HG02884 (cell line): Measurements from ENCODE around the gene RAB3GAP1.

ENCODE experiments used
- ATAC-seq: cut with Tn5 transposase; IDR thresholded peaks from one replicate; pipeline ENCODE4 v1.9.1; 2021; ENCODE audit warnings: mild to moderate bottlenecking, moderate library complexity; ENCODE audit not compliant: unreplicated experiment

RAB3GAP1 gene

GRCh38 chr2:135162377-135162776 lies 110.3 kb downstream of the RAB3GAP1 start:
- ATAC-seq: no peak

GRCh38 chr2:135162786-135163185 lies 110.7 kb downstream of the RAB3GAP1 start:
- ATAC-seq: no peak

GRCh38 chr2:135163306-135163705 lies 111.2 kb downstream of the RAB3GAP1 start:
- ATAC-seq: no peak

- ATAC-seq: no peak
These were observed 111.8 kb downstream of the RAB3GAP1 start for GRCh38 chr2:135163901-135164300.

GRCh38 chr2:135164431-135164830 lies 112.3 kb downstream of the RAB3GAP1 start:
- no peak for ATAC-seq

GRCh38 chr2:135167273-135167672 lies 115.2 kb downstream of the RAB3GAP1 start:
- no peak for ATAC-seq

- ATAC-seq: no peak
These were observed 116.2 kb downstream of the RAB3GAP1 start for GRCh38 chr2:135168204-135168856.

- no peak for ATAC-seq
These were observed 118.0 kb downstream of the RAB3GAP1 start for GRCh38 chr2:135169900-135170753.

- ATAC-seq: no peak
These were observed 122.1 kb downstream of the RAB3GAP1 start for GRCh38 chr2:135174049-135174809.

GRCh38 chr2:135174810-135175093 lies 122.7 kb downstream of the RAB3GAP1 start:
- ATAC-seq: no peak

- no peak for ATAC-seq
These were observed 123.1 kb downstream of the RAB3GAP1 start for GRCh38 chr2:135175177-135175576.

- ATAC-seq: no peak
These were observed 127.6 kb downstream of the RAB3GAP1 start for GRCh38 chr2:135179689-135180088.

- no peak for ATAC-seq
These were observed 130.1 kb downstream of the RAB3GAP1 start for GRCh38 chr2:135182190-135182589.

- no peak for ATAC-seq
These were observed 130.5 kb downstream of the RAB3GAP1 start for GRCh38 chr2:135182601-135183000.

- ATAC-seq: no peak
These were observed 131.7 kb downstream of the RAB3GAP1 start for GRCh38 chr2:135183822-135184221.

- no peak for ATAC-seq
These were observed 134.0 kb downstream of the RAB3GAP1 start for GRCh38 chr2:135186054-135186453.

- ATAC-seq: no peak
These were observed 135.2 kb downstream of the RAB3GAP1 start for GRCh38 chr2:135187270-135187669.

GRCh38 chr2:135189148-135189547 lies 137.1 kb downstream of the RAB3GAP1 start:
- no peak for ATAC-seq

- ATAC-seq: no peak
These were observed 138.7 kb downstream of the RAB3GAP1 start for GRCh38 chr2:135190799-135191198.

GRCh38 chr2:135198481-135198880 lies 146.4 kb downstream of the RAB3GAP1 start:
- no peak for ATAC-seq

GRCh38 chr2:135202751-135203150 lies 150.7 kb downstream of the RAB3GAP1 start:
- no peak for ATAC-seq

GRCh38 chr2:135203944-135204343 lies 151.9 kb downstream of the RAB3GAP1 start:
- no peak for ATAC-seq
